HEK293 (cell line): ENCODE results near the gene TSEN2.
A peak's percentile ranks its signal among the peaks of the same experiment; 100 is the strongest.

ENCODE experiments used
- BCL11A ChIP-seq: fragments of 450-650 bp; formaldehyde crosslinking; IDR thresholded peaks from 2 replicates; pipeline ENCODE4 v1.5.1; 2016; ENCODE audit warnings: low read depth, missing biosample characterization, missing genetic modification characterization
- HOXA7 ChIP-seq: sonication (generic); formaldehyde crosslinking; IDR thresholded peaks from 2 replicates; pipeline ENCODE4 v1.8.1; 2022; ENCODE audit warnings: missing genetic modification reagents, borderline replicate concordance
- TRIM28 ChIP-seq: IDR thresholded peaks from 2 replicates; pipeline ENCODE4 v1.6.1; 2011; ENCODE audit warnings: low read length, control low read depth, borderline replicate concordance
- WT1 ChIP-seq: fragments of 450-650 bp; formaldehyde crosslinking; IDR thresholded peaks from 2 replicates; pipeline ENCODE4 v1.5.1; 2016; ENCODE audit warnings: missing biosample characterization, missing genetic modification characterization
- YY2 ChIP-seq: fragments of 450-650 bp; formaldehyde crosslinking; IDR thresholded peaks from 2 replicates; pipeline ENCODE4 v1.5.1; 2016; ENCODE audit warnings: missing biosample characterization, missing genetic modification characterization
- ZIC2 ChIP-seq: fragments of 450-650 bp; formaldehyde crosslinking; IDR thresholded peaks from 2 replicates; pipeline ENCODE4 v1.5.1; 2016; ENCODE audit warnings: missing biosample characterization, missing genetic modification characterization
- ZNF133 ChIP-seq: fragments of 450-650 bp; formaldehyde crosslinking; IDR thresholded peaks from 2 replicates; pipeline ENCODE4 v1.5.1; 2016; ENCODE audit warnings: missing biosample characterization, missing genetic modification characterization
- ZNF23 ChIP-seq: fragments of 450-650 bp; formaldehyde crosslinking; IDR thresholded peaks from 2 replicates; pipeline ENCODE4 v1.5.1; 2016; ENCODE audit warnings: missing biosample characterization, missing genetic modification characterization, borderline replicate concordance
- ZNF292 ChIP-seq: fragments of 450-650 bp; formaldehyde crosslinking; IDR thresholded peaks from 2 replicates; pipeline ENCODE4 v1.5.1; 2016; ENCODE audit warnings: low read depth, missing biosample characterization, missing genetic modification characterization, borderline replicate concordance
- ZNF324 ChIP-seq: fragments of 450-650 bp; formaldehyde crosslinking; IDR thresholded peaks from 2 replicates; pipeline ENCODE4 v1.5.1; 2016; ENCODE audit warnings: missing biosample characterization, missing genetic modification characterization
- ZNF404 ChIP-seq: fragments of 450-650 bp; formaldehyde crosslinking; IDR thresholded peaks from 2 replicates; pipeline ENCODE4 v1.5.1; 2017; ENCODE audit warnings: missing biosample characterization, missing genetic modification characterization
- ZNF544 ChIP-seq: fragments of 450-650 bp; formaldehyde crosslinking; IDR thresholded peaks from 2 replicates; pipeline ENCODE4 v1.5.0; 2017; ENCODE audit warnings: missing biosample characterization, missing genetic modification characterization
- ZNF555 ChIP-seq: fragments of 450-650 bp; formaldehyde crosslinking; conservative IDR thresholded peaks from 2 replicates; pipeline ENCODE4 v1.5.1; 2017; ENCODE audit warnings: missing biosample characterization, mild to moderate bottlenecking, missing genetic modification characterization, inconsistent platforms
- ZNF600 ChIP-seq: fragments of 450-650 bp; formaldehyde crosslinking; IDR thresholded peaks from 2 replicates; pipeline ENCODE4 v1.5.1; 2016; ENCODE audit warnings: missing biosample characterization, missing genetic modification characterization
- ZNF624 ChIP-seq: fragments of 450-650 bp; formaldehyde crosslinking; IDR thresholded peaks from 2 replicates; pipeline ENCODE4 v1.5.1; 2017; ENCODE audit warnings: missing biosample characterization, missing genetic modification characterization
- ZNF747 ChIP-seq: fragments of 450-650 bp; formaldehyde crosslinking; IDR thresholded peaks from 2 replicates; pipeline ENCODE4 v1.5.1; 2016; ENCODE audit warnings: missing biosample characterization, missing genetic modification characterization
- ZNF792 ChIP-seq: fragments of 450-650 bp; formaldehyde crosslinking; IDR thresholded peaks from 2 replicates; pipeline ENCODE4 v1.5.1; 2016; ENCODE audit warnings: missing biosample characterization, missing genetic modification characterization
- ZNF837 ChIP-seq: fragments of 450-650 bp; formaldehyde crosslinking; IDR thresholded peaks from 2 replicates; pipeline ENCODE4 v1.5.1; 2016; ENCODE audit warnings: missing biosample characterization, missing genetic modification characterization
- ZNF843 ChIP-seq: fragments of 450-650 bp; formaldehyde crosslinking; IDR thresholded peaks from 2 replicates; pipeline ENCODE4 v1.5.1; 2016; ENCODE audit warnings: missing biosample characterization, missing genetic modification characterization
- TF ChIP-seq, protein P1 (sequence below): fragments of 450-650 bp; formaldehyde crosslinking; conservative IDR thresholded peaks from 2 replicates; pipeline ENCODE4 v1.5.1; 2016; ENCODE audit warnings: low read depth, missing biosample characterization, missing genetic modification characterization
- TF ChIP-seq, protein P2 (sequence below): fragments of 450-650 bp; formaldehyde crosslinking; IDR thresholded peaks from 2 replicates; pipeline ENCODE4 v1.5.1; 2016; ENCODE audit warnings: missing biosample characterization, missing genetic modification characterization
- TF ChIP-seq, protein P3 (sequence below): fragments of 450-650 bp; formaldehyde crosslinking; IDR thresholded peaks from 2 replicates; pipeline ENCODE4 v1.5.1; 2016; ENCODE audit warnings: missing biosample characterization, missing genetic modification characterization
- TF ChIP-seq, protein P4 (sequence below): fragments of 450-650 bp; formaldehyde crosslinking; IDR thresholded peaks from 2 replicates; pipeline ENCODE4 v1.5.1; 2016; ENCODE audit warnings: missing biosample characterization, missing genetic modification characterization
- TF ChIP-seq, protein P5 (sequence below): fragments of 450-650 bp; formaldehyde crosslinking; IDR thresholded peaks from 2 replicates; pipeline ENCODE4 v1.5.1; 2016; ENCODE audit warnings: missing biosample characterization, missing genetic modification characterization
- TF ChIP-seq, protein P6 (sequence below): fragments of 450-650 bp; formaldehyde crosslinking; IDR thresholded peaks from 2 replicates; pipeline ENCODE4 v1.5.1; 2016; ENCODE audit warnings: missing biosample characterization, missing genetic modification characterization, low read depth
- TF ChIP-seq, protein P7 (sequence below): fragments of 450-650 bp; formaldehyde crosslinking; IDR thresholded peaks from 2 replicates; pipeline ENCODE4 v1.5.1; 2017; ENCODE audit warnings: missing biosample characterization, missing genetic modification characterization

Gene TSEN2

DNA sequence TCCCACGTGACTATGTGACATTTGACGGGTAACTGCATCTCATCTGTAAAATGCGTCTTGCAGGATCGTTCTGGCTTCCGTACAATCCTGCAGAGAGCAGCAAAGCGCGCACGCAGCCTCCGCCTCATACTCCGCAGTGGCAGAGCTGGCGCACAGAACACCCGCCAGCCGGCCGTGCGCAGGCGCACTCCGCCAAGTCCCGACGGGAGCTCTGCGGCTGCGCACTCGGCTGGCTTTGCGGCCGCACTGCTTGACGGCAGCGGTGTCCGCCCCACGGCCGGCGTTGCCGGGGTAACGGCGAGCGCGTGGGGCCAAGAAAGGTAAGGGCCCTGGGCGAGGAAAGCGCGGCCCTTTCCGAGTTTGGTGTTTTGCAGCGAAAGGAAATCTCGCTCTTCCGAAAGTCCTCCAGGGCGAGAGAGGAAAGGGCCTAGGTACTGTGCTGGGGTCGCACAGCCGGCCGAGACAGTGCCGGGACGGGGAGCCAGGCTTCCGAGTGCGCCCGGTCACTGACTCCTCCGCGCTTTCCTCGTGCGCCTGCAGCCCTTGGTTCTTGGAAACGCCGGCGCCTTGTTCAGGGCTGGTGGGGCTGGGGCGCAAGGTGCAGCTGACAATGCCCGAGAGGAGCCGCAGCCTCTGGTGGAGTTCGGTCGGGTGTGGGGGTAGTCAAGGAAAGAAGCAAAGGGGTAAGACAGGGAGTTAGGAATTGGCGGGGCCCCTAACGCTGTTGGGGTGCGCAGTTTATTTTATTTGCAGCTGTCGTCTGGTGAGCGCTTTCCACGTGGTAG is at the start of gene TSEN2 (continued):
- TF ChIP-seq TRIM28: no peak; the same call in 1 of the 2 replicates
- TF ChIP-seq ZNF837: 0 out of 2 replicates have a peak, but pooled peaks have one; percentile 59
- TF ChIP-seq, protein P1, sequence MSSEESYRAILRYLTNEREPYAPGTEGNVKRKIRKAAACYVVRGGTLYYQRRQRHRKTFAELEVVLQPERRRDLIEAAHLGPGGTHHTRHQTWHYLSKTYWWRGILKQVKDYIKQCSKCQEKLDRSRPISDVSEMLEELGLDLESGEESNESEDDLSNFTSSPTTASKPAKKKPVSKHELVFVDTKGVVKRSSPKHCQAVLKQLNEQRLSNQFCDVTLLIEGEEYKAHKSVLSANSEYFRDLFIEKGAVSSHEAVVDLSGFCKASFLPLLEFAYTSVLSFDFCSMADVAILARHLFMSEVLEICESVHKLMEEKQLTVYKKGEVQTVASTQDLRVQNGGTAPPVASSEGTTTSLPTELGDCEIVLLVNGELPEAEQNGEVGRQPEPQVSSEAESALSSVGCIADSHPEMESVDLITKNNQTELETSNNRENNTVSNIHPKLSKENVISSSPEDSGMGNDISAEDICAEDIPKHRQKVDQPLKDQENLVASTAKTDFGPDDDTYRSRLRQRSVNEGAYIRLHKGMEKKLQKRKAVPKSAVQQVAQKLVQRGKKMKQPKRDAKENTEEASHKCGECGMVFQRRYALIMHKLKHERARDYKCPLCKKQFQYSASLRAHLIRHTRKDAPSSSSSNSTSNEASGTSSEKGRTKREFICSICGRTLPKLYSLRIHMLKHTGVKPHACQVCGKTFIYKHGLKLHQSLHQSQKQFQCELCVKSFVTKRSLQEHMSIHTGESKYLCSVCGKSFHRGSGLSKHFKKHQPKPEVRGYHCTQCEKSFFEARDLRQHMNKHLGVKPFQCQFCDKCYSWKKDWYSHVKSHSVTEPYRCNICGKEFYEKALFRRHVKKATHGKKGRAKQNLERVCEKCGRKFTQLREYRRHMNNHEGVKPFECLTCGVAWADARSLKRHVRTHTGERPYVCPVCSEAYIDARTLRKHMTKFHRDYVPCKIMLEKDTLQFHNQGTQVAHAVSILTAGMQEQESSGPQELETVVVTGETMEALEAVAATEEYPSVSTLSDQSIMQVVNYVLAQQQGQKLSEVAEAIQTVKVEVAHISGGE (tag by site-specific recombination): no peak
- TF ChIP-seq ZNF23 (tag by site-specific recombination): no peak
- TF ChIP-seq ZNF292 (tag by site-specific recombination): no peak
- TF ChIP-seq ZNF324 (tag by site-specific recombination): peak; percentile 68
- no peak for TF ChIP-seq ZNF404 (tag by site-specific recombination)
- TF ChIP-seq BCL11A (tag by site-specific recombination): no peak
- TF ChIP-seq ZNF555 (tag by site-specific recombination): no peak
- TF ChIP-seq, protein P2, sequence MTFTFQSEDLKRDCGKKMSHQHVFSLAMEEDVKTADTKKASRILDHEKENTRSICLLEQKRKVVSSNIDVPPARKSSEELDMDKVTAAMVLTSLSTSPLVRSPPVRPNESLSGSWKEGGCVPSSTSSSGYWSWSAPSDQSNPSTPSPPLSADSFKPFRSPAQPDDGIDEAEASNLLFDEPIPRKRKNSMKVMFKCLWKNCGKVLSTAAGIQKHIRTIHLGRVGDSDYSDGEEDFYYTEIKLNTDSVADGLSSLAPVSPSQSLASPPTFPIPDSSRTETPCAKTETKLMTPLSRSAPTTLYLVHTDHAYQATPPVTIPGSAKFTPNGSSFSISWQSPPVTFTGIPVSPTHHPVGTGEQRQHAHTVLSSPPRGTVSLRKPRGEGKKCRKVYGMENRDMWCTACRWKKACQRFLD (tag by site-specific recombination): no peak
- no peak for TF ChIP-seq ZNF792
- TF ChIP-seq ZIC2 (tag by site-specific recombination): 0 out of 2 replicates have a peak, but pooled peaks have one; percentile 5
- no peak for TF ChIP-seq ZNF544 (tag by site-specific recombination)
- TF ChIP-seq ZNF600: peak; percentile 100
- TF ChIP-seq, protein P3, sequence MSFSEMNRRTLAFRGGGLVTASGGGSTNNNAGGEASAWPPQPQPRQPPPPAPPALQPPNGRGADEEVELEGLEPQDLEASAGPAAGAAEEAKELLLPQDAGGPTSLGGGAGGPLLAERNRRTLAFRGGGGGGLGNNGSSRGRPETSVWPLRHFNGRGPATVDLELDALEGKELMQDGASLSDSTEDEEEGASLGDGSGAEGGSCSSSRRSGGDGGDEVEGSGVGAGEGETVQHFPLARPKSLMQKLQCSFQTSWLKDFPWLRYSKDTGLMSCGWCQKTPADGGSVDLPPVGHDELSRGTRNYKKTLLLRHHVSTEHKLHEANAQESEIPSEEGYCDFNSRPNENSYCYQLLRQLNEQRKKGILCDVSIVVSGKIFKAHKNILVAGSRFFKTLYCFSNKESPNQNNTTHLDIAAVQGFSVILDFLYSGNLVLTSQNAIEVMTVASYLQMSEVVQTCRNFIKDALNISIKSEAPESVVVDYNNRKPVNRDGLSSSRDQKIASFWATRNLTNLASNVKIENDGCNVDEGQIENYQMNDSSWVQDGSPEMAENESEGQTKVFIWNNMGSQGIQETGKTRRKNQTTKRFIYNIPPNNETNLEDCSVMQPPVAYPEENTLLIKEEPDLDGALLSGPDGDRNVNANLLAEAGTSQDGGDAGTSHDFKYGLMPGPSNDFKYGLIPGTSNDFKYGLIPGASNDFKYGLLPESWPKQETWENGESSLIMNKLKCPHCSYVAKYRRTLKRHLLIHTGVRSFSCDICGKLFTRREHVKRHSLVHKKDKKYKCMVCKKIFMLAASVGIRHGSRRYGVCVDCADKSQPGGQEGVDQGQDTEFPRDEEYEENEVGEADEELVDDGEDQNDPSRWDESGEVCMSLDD (tag by site-specific recombination): no peak
- TF ChIP-seq, protein P4, sequence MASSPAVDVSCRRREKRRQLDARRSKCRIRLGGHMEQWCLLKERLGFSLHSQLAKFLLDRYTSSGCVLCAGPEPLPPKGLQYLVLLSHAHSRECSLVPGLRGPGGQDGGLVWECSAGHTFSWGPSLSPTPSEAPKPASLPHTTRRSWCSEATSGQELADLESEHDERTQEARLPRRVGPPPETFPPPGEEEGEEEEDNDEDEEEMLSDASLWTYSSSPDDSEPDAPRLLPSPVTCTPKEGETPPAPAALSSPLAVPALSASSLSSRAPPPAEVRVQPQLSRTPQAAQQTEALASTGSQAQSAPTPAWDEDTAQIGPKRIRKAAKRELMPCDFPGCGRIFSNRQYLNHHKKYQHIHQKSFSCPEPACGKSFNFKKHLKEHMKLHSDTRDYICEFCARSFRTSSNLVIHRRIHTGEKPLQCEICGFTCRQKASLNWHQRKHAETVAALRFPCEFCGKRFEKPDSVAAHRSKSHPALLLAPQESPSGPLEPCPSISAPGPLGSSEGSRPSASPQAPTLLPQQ: peak; percentile 80
- TF ChIP-seq ZNF133 (tag by site-specific recombination): no peak
- TF ChIP-seq, protein P5, sequence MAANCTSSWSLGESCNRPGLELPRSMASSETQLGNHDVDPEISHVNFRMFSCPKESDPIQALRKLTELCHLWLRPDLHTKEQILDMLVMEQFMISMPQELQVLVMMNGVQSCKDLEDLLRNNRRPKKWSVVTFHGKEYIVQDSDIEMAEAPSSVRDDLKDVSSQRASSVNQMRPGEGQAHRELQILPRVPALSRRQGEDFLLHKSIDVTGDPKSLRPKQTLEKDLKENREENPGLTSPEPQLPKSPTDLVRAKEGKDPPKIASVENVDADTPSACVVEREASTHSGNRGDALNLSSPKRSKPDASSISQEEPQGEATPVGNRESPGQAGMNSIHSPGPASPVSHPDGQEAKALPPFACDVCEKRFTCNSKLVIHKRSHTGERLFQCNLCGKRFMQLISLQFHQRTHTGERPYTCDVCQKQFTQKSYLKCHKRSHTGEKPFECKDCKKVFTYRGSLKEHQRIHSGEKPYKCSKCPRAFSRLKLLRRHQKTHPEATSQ: no peak
- TF ChIP-seq HOXA7: no peak
- TF ChIP-seq YY2 (tag by site-specific recombination): no peak
- TF ChIP-seq, protein P6, sequence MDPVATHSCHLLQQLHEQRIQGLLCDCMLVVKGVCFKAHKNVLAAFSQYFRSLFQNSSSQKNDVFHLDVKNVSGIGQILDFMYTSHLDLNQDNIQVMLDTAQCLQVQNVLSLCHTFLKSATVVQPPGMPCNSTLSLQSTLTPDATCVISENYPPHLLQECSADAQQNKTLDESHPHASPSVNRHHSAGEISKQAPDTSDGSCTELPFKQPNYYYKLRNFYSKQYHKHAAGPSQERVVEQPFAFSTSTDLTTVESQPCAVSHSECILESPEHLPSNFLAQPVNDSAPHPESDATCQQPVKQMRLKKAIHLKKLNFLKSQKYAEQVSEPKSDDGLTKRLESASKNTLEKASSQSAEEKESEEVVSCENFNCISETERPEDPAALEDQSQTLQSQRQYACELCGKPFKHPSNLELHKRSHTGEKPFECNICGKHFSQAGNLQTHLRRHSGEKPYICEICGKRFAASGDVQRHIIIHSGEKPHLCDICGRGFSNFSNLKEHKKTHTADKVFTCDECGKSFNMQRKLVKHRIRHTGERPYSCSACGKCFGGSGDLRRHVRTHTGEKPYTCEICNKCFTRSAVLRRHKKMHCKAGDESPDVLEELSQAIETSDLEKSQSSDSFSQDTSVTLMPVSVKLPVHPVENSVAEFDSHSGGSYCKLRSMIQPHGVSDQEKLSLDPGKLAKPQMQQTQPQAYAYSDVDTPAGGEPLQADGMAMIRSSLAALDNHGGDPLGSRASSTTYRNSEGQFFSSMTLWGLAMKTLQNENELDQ (tag by site-specific recombination): no peak
- no peak for TF ChIP-seq ZNF747
- TF ChIP-seq ZNF843 (tag by site-specific recombination): peak; percentile 59; the same call in 1 of the 2 replicates
- TF ChIP-seq, protein P7, sequence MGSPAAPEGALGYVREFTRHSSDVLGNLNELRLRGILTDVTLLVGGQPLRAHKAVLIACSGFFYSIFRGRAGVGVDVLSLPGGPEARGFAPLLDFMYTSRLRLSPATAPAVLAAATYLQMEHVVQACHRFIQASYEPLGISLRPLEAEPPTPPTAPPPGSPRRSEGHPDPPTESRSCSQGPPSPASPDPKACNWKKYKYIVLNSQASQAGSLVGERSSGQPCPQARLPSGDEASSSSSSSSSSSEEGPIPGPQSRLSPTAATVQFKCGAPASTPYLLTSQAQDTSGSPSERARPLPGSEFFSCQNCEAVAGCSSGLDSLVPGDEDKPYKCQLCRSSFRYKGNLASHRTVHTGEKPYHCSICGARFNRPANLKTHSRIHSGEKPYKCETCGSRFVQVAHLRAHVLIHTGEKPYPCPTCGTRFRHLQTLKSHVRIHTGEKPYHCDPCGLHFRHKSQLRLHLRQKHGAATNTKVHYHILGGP (tag by site-specific recombination): no peak
- no peak for TF ChIP-seq ZNF624 (tag by site-specific recombination)
- TF ChIP-seq WT1 (tag by site-specific recombination): peak; percentile 89
